T-cell (primary cell): ENCODE measurements around the gene ZNF83. TPM values are rescaled to one million over a fixed set of nuclear protein-coding genes. Genes with fewer than 3 reads are reported as not detected.
A peak's percentile ranks its signal among the peaks of the same experiment; 100 is the strongest.

ENCODE experiments used
- ATAC-seq, 4 experiments: fragments of 200-7000 bp in 3 of 4; fragments of 150-1000 bp in 1 of 4; cut with Tn5 transposase; replicated peaks in 1 of 4; 1 replicate in 3 of 4; 2 replicates in 1 of 4; pipeline ENCODE4 v1.10.0; 2021; ENCODE audit warnings: moderate library complexity in 3 of 4, mild to moderate bottlenecking in 2 of 4, moderate number of reproducible peaks in 1 of 4
- CTCF ChIA-PET, 2 donors: fragments of 300-600 bp; sonication (Branson Sonifier 250); formaldehyde crosslinking; loops; one replicate each; lab custom pipeline; 2022; ENCODE audit warnings: antibody characterized with exemption in 2 of 2; lab: Charles Lee
- POLR2A ChIA-PET, 2 donors: fragments of 300-600 bp; sonication (Branson Sonifier 250); formaldehyde crosslinking; loops; one replicate each; lab custom pipeline; 2022; ENCODE audit warnings: antibody characterized with exemption in 2 of 2; lab: Charles Lee
- DNase-seq, 35 experiments: peaks; one replicate each; pipeline versions ENCODE4 v3.0.0 to v3.0.0-alpha.2; 2013 to 2023
- H3K27ac ChIP-seq: one replicate; pipeline ENCODE4 v1.5.1; 2013; ENCODE audit warnings: low read length
- H3K27me3 ChIP-seq, 2 experiments: replicated peaks in 1 of 2; 1 replicate in 1 of 2; 2 replicates in 1 of 2; pipeline versions ENCODE4 v1.6.1 to v1.7.0; 2013; ENCODE audit warnings: low read length in 1 of 2, mixed read lengths in 1 of 2; ENCODE audit not compliant: control insufficient read depth in 2 of 2, insufficient read depth in 2 of 2; ENCODE audit errors: extremely low read depth in 1 of 2
- H3K36me3 ChIP-seq, 2 donors: 1 replicate in 1 of 2; 2 replicates in 1 of 2; pipeline versions ENCODE4 v1.6.1 to v1.7.0; 2013; ENCODE audit warnings: low read length in 1 of 2; ENCODE audit not compliant: control insufficient read depth in 2 of 2, insufficient read depth in 1 of 2; ENCODE audit errors: extremely low read depth in 1 of 2
- H3K4me1 ChIP-seq, 2 experiments: 1 replicate in 1 of 2; 2 replicates in 1 of 2; pipeline versions ENCODE4 v1.6.1 to v1.7.0; 2013; ENCODE audit warnings: low read length in 2 of 2, mixed read lengths in 1 of 2; ENCODE audit not compliant: insufficient read depth in 2 of 2, control insufficient read depth in 1 of 2; ENCODE audit errors: extremely low read depth in 1 of 2
- H3K4me3 ChIP-seq, 2 donors: 1 replicate in 1 of 2; 2 replicates in 1 of 2; pipeline versions ENCODE4 v1.5.1 to v1.7.0; 2013; ENCODE audit warnings: mild to moderate bottlenecking in 2 of 2, low read length in 1 of 2, moderate library complexity in 1 of 2; ENCODE audit not compliant: control insufficient read depth in 1 of 2; ENCODE audit errors: extremely low read depth in 1 of 2
- H3K9me3 ChIP-seq: 2 replicates; pipeline ENCODE4 v1.7.0; 2013
- H3K27ac Mint-ChIP-seq, 2 donors: one replicate each; pipeline ENCODE4 v1.8.0; 2020 to 2021; ENCODE audit warnings: mild to moderate bottlenecking in 2 of 2, mixed read lengths in 2 of 2
- H3K27me3 Mint-ChIP-seq, 2 donors: one replicate each; pipeline ENCODE4 v1.8.0; 2021 to 2022; ENCODE audit warnings: mixed read lengths in 2 of 2
- H3K36me3 Mint-ChIP-seq: one replicate; pipeline ENCODE4 v1.8.0; 2021; ENCODE audit warnings: mixed read lengths
- H3K4me1 Mint-ChIP-seq, 3 donors: one replicate each; pipeline ENCODE4 v1.8.0; 2020 to 2022; ENCODE audit warnings: mixed read lengths in 3 of 3, mild to moderate bottlenecking in 1 of 3
- H3K4me3 Mint-ChIP-seq, 3 donors: one replicate each; pipeline ENCODE4 v1.8.0; 2020 to 2022; ENCODE audit warnings: mild to moderate bottlenecking in 3 of 3, mixed read lengths in 3 of 3, moderate library complexity in 3 of 3
- H3K9me3 Mint-ChIP-seq, 3 donors: one replicate each; pipeline ENCODE4 v1.8.0; 2020 to 2022; ENCODE audit warnings: mixed read lengths in 3 of 3
- WGBS: methylation state at CpG from one replicate; pipeline ENCODE4 v1.1.5; 2013; ENCODE audit warnings: missing lambda C conversion rate; ENCODE audit not compliant: insufficient coverage; 5-methylcytosine and 5-hydroxymethylcytosine counted together
- total RNA-seq, 35 experiments: library from RNA in 6 of 35; stranded (reverse) in 6 of 35; fragments of 120-200 nt in 1 of 35; gene quantifications; one replicate each; pipeline versions ENCODE4 v1.2.1 to v1.2.4 and lab custom pipeline; 2013 to 2026

ZNF83 gene
- total RNA-seq, 5 donors from 2014 or later (not counting 1 experiment from before 2014, with no cell fraction given) = 63.9 to 99.4 (median 84.6) TPM

GRCh38 chr19:52651956-52652355 is 13.8 kb upstream of the ZNF83 start:
- POLR2A ChIA-PET = no interaction called here
- H3K4me3 Mint-ChIP-seq = no peak overlapping the region
- H3K9me3 ChIP-seq = peaks cover 2% of the 10 kb centered on the region
- H3K4me1 ChIP-seq = no peaks in the 10 kb centered on the region
- peaks cover 21 to 54% (median 52%) of the 10 kb centered on the region in 3 donors for H3K9me3 Mint-ChIP-seq
- H3K27ac Mint-ChIP-seq = no peak overlapping the region
- H3K4me1 Mint-ChIP-seq = no peaks in the 10 kb centered on the region
- H3K27ac ChIP-seq = no peak overlapping the region
- CTCF ChIA-PET = no interaction called here
- no peaks in the 10 kb centered on the region for H3K27me3 ChIP-seq
- peaks cover 3 to 47% of the 10 kb centered on the region in 2 donors for H3K36me3 ChIP-seq
- H3K27me3 Mint-ChIP-seq = no peaks in the 10 kb centered on the region
- ATAC-seq = no peak
- H3K36me3 Mint-ChIP-seq = peaks cover 87% of the 10 kb centered on the region
- WGBS = 100% methylated on average over 5 of the region's 5 CpGs
- no peak for DNase-seq
- no peak overlapping the region for H3K4me3 ChIP-seq

- H3K36me3 ChIP-seq = peaks cover 0 to 16% of the 10 kb centered on the region in 2 donors
- peaks cover 66% of the 10 kb centered on the region for H3K36me3 Mint-ChIP-seq
- CTCF ChIA-PET = interaction anchor here in 1 of 2 donors (0.7 kb wide), 1 partner anchor 773 kb away, joined by 3 read pairs; no protein-coding TSS in a partner anchor
- DNase-seq (no peak), ATAC-seq (no peak)
- H3K27me3 Mint-ChIP-seq = no peaks in the 10 kb centered on the region
- no peak overlapping the region for H3K27ac ChIP-seq
- H3K9me3 ChIP-seq = no peaks in the 10 kb centered on the region
- no peaks in the 10 kb centered on the region for H3K4me1 Mint-ChIP-seq
- WGBS = 100% methylated on average over 3 of the region's 4 CpGs
- H3K9me3 Mint-ChIP-seq = peaks cover 25 to 70% (median 50%) of the 10 kb centered on the region in 3 donors
- POLR2A ChIA-PET = interaction anchor here in 1 of 2 donors (0.6 kb wide), 1 partner anchor 381 kb away, joined by 3 read pairs; no protein-coding TSS in a partner anchor
- no peak overlapping the region for H3K4me3 Mint-ChIP-seq
- H3K27me3 ChIP-seq = no peaks in the 10 kb centered on the region
- H3K4me3 ChIP-seq = no peak overlapping the region
- H3K27ac Mint-ChIP-seq = no peak overlapping the region
- no peaks in the 10 kb centered on the region for H3K4me1 ChIP-seq
These were observed 10.3 kb upstream of the ZNF83 start for GRCh38 chr19:52648336-52649016.

GRCh38 chr19:52646571-52647217 is 8.5 kb upstream of the ZNF83 start:
- DNase-seq (no peak), ATAC-seq (no peak)
- Mint-ChIP-seq H3K4me1 (no peaks in the 10 kb centered on the region), H3K27ac (no peak overlapping the region), H3K27me3 (no peaks in the 10 kb centered on the region), H3K9me3 (peaks cover 20 to 56% (median 34%) of the 10 kb centered on the region in 3 donors), H3K36me3 (peaks cover 52% of the 10 kb centered on the region), H3K4me3 (no peak overlapping the region)
- H3K27ac ChIP-seq = no peak overlapping the region
- no peaks in the 10 kb centered on the region for H3K9me3 ChIP-seq
- H3K36me3 ChIP-seq = peaks cover 2 to 7% of the 10 kb centered on the region in 2 donors
- no peaks in the 10 kb centered on the region for H3K27me3 ChIP-seq
- ChIA-PET CTCF (no interaction called here), POLR2A (no interaction called here)
- no peak overlapping the region for H3K4me3 ChIP-seq
- no CpG with 5 or more reads among the region's 1 CpG for WGBS
- H3K4me1 ChIP-seq = no peaks in the 10 kb centered on the region

- H3K4me1 Mint-ChIP-seq = peaks cover 14 to 21% (median 18%) of the 10 kb centered on the region in 3 donors
- Histone ChIP-seq H3K9me3 (no peaks in the 10 kb centered on the region), H3K36me3 (peaks cover 0 to 2% of the 10 kb centered on the region in 2 donors), H3K27me3 (no peaks in the 10 kb centered on the region), H3K4me1 (peaks cover 2 to 17% of the 10 kb centered on the region in 2 experiments), H3K27ac (no peak overlapping the region), H3K4me3 (no peak overlapping the region)
- H3K4me3 Mint-ChIP-seq = no peak overlapping the region
- peaks cover 28% of the 10 kb centered on the region for H3K36me3 Mint-ChIP-seq
- H3K27ac Mint-ChIP-seq = no peak overlapping the region
- H3K27me3 Mint-ChIP-seq = no peaks in the 10 kb centered on the region
- DNase-seq (no peak), ATAC-seq (no peak)
- 94% methylated on average over 9 of the region's 14 CpGs for WGBS
- ChIA-PET CTCF (interaction anchor here in 1 of 2 donors (0.6 kb wide), 2 partner anchors 38 to 568 kb away, joined by 3 to 5 read pairs; no protein-coding TSS in a partner anchor), POLR2A (no interaction called here)
- H3K9me3 Mint-ChIP-seq = peaks cover 3 to 36% (median 13%) of the 10 kb centered on the region in 3 donors
These were observed 2.8 kb upstream of the ZNF83 start for GRCh38 chr19:52640916-52641315.

- H3K27me3 Mint-ChIP-seq = no peaks in the 10 kb centered on the region
- DNase-seq = no peak
- Histone ChIP-seq H3K4me1 (peaks cover 2 to 21% of the 10 kb centered on the region in 2 experiments), H3K27ac (no peak overlapping the region), H3K4me3 (no peak overlapping the region), H3K36me3 (peaks cover 0 to 2% of the 10 kb centered on the region in 2 donors), H3K27me3 (no peaks in the 10 kb centered on the region), H3K9me3 (no peaks in the 10 kb centered on the region)
- peaks cover 17 to 21% (median 18%) of the 10 kb centered on the region in 3 donors for H3K4me1 Mint-ChIP-seq
- H3K36me3 Mint-ChIP-seq = peaks cover 31% of the 10 kb centered on the region
- no peak for ATAC-seq
- H3K4me3 Mint-ChIP-seq = peak overlapping the region in 1 of 3 donors; percentile 98
- CTCF ChIA-PET = no interaction called here
- POLR2A ChIA-PET = no interaction called here
- no CpG with 5 or more reads among the region's 10 CpGs for WGBS
- H3K9me3 Mint-ChIP-seq = peaks cover 3 to 29% (median 13%) of the 10 kb centered on the region in 3 donors
- H3K27ac Mint-ChIP-seq = no peak overlapping the region
These were observed 1.8 kb upstream of the ZNF83 start for GRCh38 chr19:52639996-52640395.

GRCh38 chr19:52638601-52639000 is 446 bp upstream of the ZNF83 start:
- H3K4me3 ChIP-seq = peak overlapping the region; percentile 70 to 93
- H3K4me3 Mint-ChIP-seq = peak overlapping the region; percentile 89 to 98 (median 95)
- ChIA-PET CTCF (no interaction called here), POLR2A (no interaction called here)
- 27% methylated on average over 4 of the region's 14 CpGs for whole genome bisulfite sequencing
- peaks cover 2 to 6% of the 10 kb centered on the region in 2 donors for H3K36me3 ChIP-seq
- H3K27ac ChIP-seq = no peak overlapping the region
- peaks cover 2 to 21% of the 10 kb centered on the region in 2 experiments for H3K4me1 ChIP-seq
- H3K9me3 Mint-ChIP-seq = peaks cover 3 to 20% (median 9%) of the 10 kb centered on the region in 3 donors
- H3K27me3 ChIP-seq = no peaks in the 10 kb centered on the region
- DNase-seq = no peak
- H3K36me3 Mint-ChIP-seq = peaks cover 29% of the 10 kb centered on the region
- peak overlapping the region in 1 of 2 donors; percentile 58 for H3K27ac Mint-ChIP-seq
- H3K27me3 Mint-ChIP-seq = no peaks in the 10 kb centered on the region
- peak in 3 of 4 experiments; percentile 2 to 11 (median 3) for ATAC-seq
- H3K4me1 Mint-ChIP-seq = peaks cover 18 to 24% (median 21%) of the 10 kb centered on the region in 3 donors
- H3K9me3 ChIP-seq = no peaks in the 10 kb centered on the region
